Measurements from ENCODE around the gene EGFL8. TPM values are rescaled to one million over a fixed set of nuclear protein-coding genes. Genes with fewer than 3 reads are reported as not detected.
"Not testable (repeated sequence)": the region's sequence is repeated elsewhere in the genome, so short reads cannot be mapped to it uniquely, and the experiment has no call there.

The EGFL8 gene
- total RNA-seq, 4 donors from 2014 or later: 108 to 388 (median 270) TPM

GRCh38 chr6:32202186-32202585 is 37.8 kb downstream of the EGFL8 start:
- H3K36me3 ChIP-seq: no peaks in the 10 kb centered on the region
- H3K4me3 ChIP-seq: no peak overlapping the region
- peaks cover 0 to 6% (median 5%) of the 10 kb centered on the region in 4 donors for H3K4me1 ChIP-seq
- no peaks in the 10 kb centered on the region for H3K9me3 ChIP-seq
- 70 to 74% methylated on average over 9 of the region's 9 CpGs for WGBS, 2 donors
- no peaks in the 10 kb centered on the region for H3K27me3 ChIP-seq
- H3K27ac ChIP-seq: peak overlapping the region in 2 of 4 donors; percentile 48 to 55
- DNase-seq (ENCODE audit: low spot score in 2 of 2): no peak
- TF ChIP-seq POLR2A (IDR thresholded peaks at IDR 0.05) (no peak), CTCF (IDR thresholded peaks at IDR 0.05) (no peak), EP300 (IDR thresholded peaks at IDR 0.05) (no peak)

GRCh38 chr6:32203426-32204267 is 39.3 kb downstream of the EGFL8 start:
- WGBS, 2 donors: 71 to 76% methylated on average over 5 to 9 of the region's 9 CpGs
- Histone ChIP-seq H3K36me3 (no peaks in the 10 kb centered on the region), H3K4me3 (no peak overlapping the region), H3K27ac (peak overlapping the region in 2 of 4 donors; percentile 54 to 59), H3K4me1 (no peaks in the 10 kb centered on the region), H3K9me3 (no peaks in the 10 kb centered on the region), H3K27me3 (no peaks in the 10 kb centered on the region)
- no peak for DNase-seq (ENCODE audit: low spot score in 2 of 2)
- TF ChIP-seq POLR2A (IDR thresholded peaks at IDR 0.05) (no peak), EP300 (IDR thresholded peaks at IDR 0.05) (peak in 1 of 2 donors; percentile 29), CTCF (IDR thresholded peaks at IDR 0.05) (no peak)

- WGBS, 2 donors: 87 to 98% methylated on average over 3 of the region's 3 CpGs
- Histone ChIP-seq H3K4me1 (no peaks in the 10 kb centered on the region), H3K9me3 (no peaks in the 10 kb centered on the region), H3K4me3 (no peak overlapping the region), H3K36me3 (no peaks in the 10 kb centered on the region), H3K27me3 (no peaks in the 10 kb centered on the region), H3K27ac (peak overlapping the region in 1 of 4 donors; percentile 59)
- DNase-seq (ENCODE audit: low spot score in 2 of 2): no peak
- TF ChIP-seq CTCF (IDR thresholded peaks at IDR 0.05): no peak
These were observed 39.9 kb downstream of the EGFL8 start for GRCh38 chr6:32204268-32204715.

- H3K4me1 ChIP-seq: no peaks in the 10 kb centered on the region
- H3K27ac ChIP-seq: no peak overlapping the region
- no peak overlapping the region for H3K4me3 ChIP-seq
- no peaks in the 10 kb centered on the region for H3K27me3 ChIP-seq
- H3K36me3 ChIP-seq: no peaks in the 10 kb centered on the region
- no peaks in the 10 kb centered on the region for H3K9me3 ChIP-seq
- 90 to 93% methylated on average over 1 of the region's 1 CpG for WGBS, 2 donors
- TF ChIP-seq EP300 (IDR thresholded peaks at IDR 0.05) (no peak), POLR2A (IDR thresholded peaks at IDR 0.05) (no peak), CTCF (IDR thresholded peaks at IDR 0.05) (no peak)
- DNase-seq (ENCODE audit: low spot score in 2 of 2): no peak
These were observed 44.6 kb downstream of the EGFL8 start for GRCh38 chr6:32208996-32209395.

- TF ChIP-seq EP300 (IDR thresholded peaks at IDR 0.05) (no peak), CTCF (IDR thresholded peaks at IDR 0.05) (no peak), POLR2A (IDR thresholded peaks at IDR 0.05) (no peak)
- Histone ChIP-seq H3K36me3 (no peaks in the 10 kb centered on the region), H3K27ac (no peak overlapping the region), H3K4me3 (no peak overlapping the region), H3K9me3 (no peaks in the 10 kb centered on the region), H3K4me1 (no peaks in the 10 kb centered on the region), H3K27me3 (no peaks in the 10 kb centered on the region)
- WGBS, 2 donors: 77 to 79% methylated on average over 5 of the region's 5 CpGs
- no peak for DNase-seq (ENCODE audit: low spot score in 2 of 2)
These were observed 45.8 kb downstream of the EGFL8 start for GRCh38 chr6:32210191-32210601.

GRCh38 chr6:32211432-32211831 is 47.0 kb downstream of the EGFL8 start:
- not testable (repeated sequence) for H3K27me3 ChIP-seq; H3K36me3 ChIP-seq; DNase-seq (ENCODE audit: low spot score in 2 of 2); H3K4me1 ChIP-seq; H3K27ac ChIP-seq; H3K9me3 ChIP-seq; H3K4me3 ChIP-seq
- WGBS, 2 donors: 85% methylated on average over 4 of the region's 4 CpGs

Measured in tibial nerve (tissue), 4 donors.